WTC11 (cell line): Measurements from ENCODE around the gene CORO7. TPM values are rescaled to one million over a fixed set of nuclear protein-coding genes. Genes with fewer than 3 reads are reported as not detected.

Experiments
- ATAC-seq: fragments of 200-7000 bp; cut with Tn5 transposase; 2 replicates; pipeline ENCODE4 v1.10.0; 2021; ENCODE audit warnings: mild to moderate bottlenecking, moderate library complexity
- CTCF ChIA-PET: fragments of 300-600 bp; sonication (Branson Sonifier 250); formaldehyde crosslinking; loops from one replicate; lab custom pipeline; 2021; ENCODE audit warnings: antibody characterized with exemption; lab: Charles Lee
- POLR2A ChIA-PET: fragments of 350-600 bp; sonication (Branson Sonifier 250); formaldehyde crosslinking; loops from one replicate; lab custom pipeline; 2021; ENCODE audit warnings: antibody characterized with exemption; lab: Charles Lee
- DNase-seq: peaks from one replicate; pipeline ENCODE4 v3.0.0; 2021; ENCODE audit warnings: low spot score
- H3K27ac Mint-ChIP-seq: 2 replicates; pipeline ENCODE4 v1.8.0; 2021; ENCODE audit warnings: mixed read lengths
- H3K27me3 Mint-ChIP-seq: 2 replicates; pipeline ENCODE4 v1.8.0; 2021; ENCODE audit warnings: low read depth, mild to moderate bottlenecking, moderate library complexity, mixed read lengths
- H3K36me3 Mint-ChIP-seq: 2 replicates; pipeline ENCODE4 v1.8.0; 2021; ENCODE audit warnings: mixed read lengths
- H3K4me1 Mint-ChIP-seq: 2 replicates; pipeline ENCODE4 v1.8.0; 2022; ENCODE audit warnings: mixed read lengths
- H3K4me3 Mint-ChIP-seq: 2 replicates; pipeline ENCODE4 v1.8.0; 2021; ENCODE audit warnings: mild to moderate bottlenecking, moderate library complexity, mixed read lengths
- H3K9me3 Mint-ChIP-seq: 2 replicates; pipeline ENCODE4 v1.8.0; 2021; ENCODE audit warnings: mixed read lengths
- CREM ChIP-seq: sonication (generic); formaldehyde crosslinking; IDR thresholded peaks from 2 replicates; pipeline ENCODE4 v1.8.1; 2022; ENCODE audit warnings: mild to moderate bottlenecking, missing genetic modification reagents, moderate library complexity
- ETV6 ChIP-seq: sonication (generic); formaldehyde crosslinking; IDR thresholded peaks from 2 replicates; pipeline ENCODE4 v1.8.1; 2022; ENCODE audit warnings: mild to moderate bottlenecking, missing genetic modification reagents
- GABPB1 ChIP-seq: sonication (generic); formaldehyde crosslinking; IDR thresholded peaks from 2 replicates; pipeline ENCODE4 v1.8.1; 2023; ENCODE audit warnings: mild to moderate bottlenecking, missing genetic modification reagents
- HMGA2 ChIP-seq: fragments of 250-450 bp; sonication (Bioruptor Pico); IDR thresholded peaks from 2 replicates; pipeline ENCODE4 v1.4.0; 2021; ENCODE audit warnings: mild to moderate bottlenecking, moderate library complexity
- IRF2 ChIP-seq: sonication (generic); formaldehyde crosslinking; IDR thresholded peaks from 2 replicates; pipeline ENCODE4 v1.8.0; 2022; ENCODE audit warnings: low read depth, missing genetic modification reagents, borderline replicate concordance
- JUN ChIP-seq: sonication (generic); formaldehyde crosslinking; IDR thresholded peaks from 2 replicates; pipeline ENCODE4 v1.8.0; 2023; ENCODE audit warnings: mild to moderate bottlenecking, missing genetic modification reagents
- MAX ChIP-seq: sonication (generic); formaldehyde crosslinking; IDR thresholded peaks from 2 replicates; pipeline ENCODE4 v1.8.0; 2022; ENCODE audit warnings: mild to moderate bottlenecking, missing genetic modification reagents
- NR2C2 ChIP-seq: sonication (generic); formaldehyde crosslinking; IDR thresholded peaks from 2 replicates; pipeline ENCODE4 v1.8.0; 2022; ENCODE audit warnings: mild to moderate bottlenecking, missing genetic modification reagents
- RELA ChIP-seq: sonication (generic); formaldehyde crosslinking; IDR thresholded peaks from 2 replicates; pipeline ENCODE4 v1.8.1; 2022; ENCODE audit warnings: missing genetic modification reagents, mild to moderate bottlenecking, borderline replicate concordance
- SOX15 ChIP-seq: fragments of 250-450 bp; sonication (Bioruptor Pico); IDR thresholded peaks from 2 replicates; pipeline ENCODE4 v1.9.0; 2021; ENCODE audit warnings: mild to moderate bottlenecking
- ZBTB21 ChIP-seq: sonication (generic); formaldehyde crosslinking; IDR thresholded peaks from 2 replicates; pipeline ENCODE4 v1.8.1; 2023; ENCODE audit warnings: mild to moderate bottlenecking, missing genetic modification reagents, borderline replicate concordance
- ZNF121 ChIP-seq: sonication (generic); formaldehyde crosslinking; IDR thresholded peaks from 2 replicates; pipeline ENCODE4 v1.8.0; 2023; ENCODE audit warnings: missing genetic modification reagents
- ZNF232 ChIP-seq: sonication (generic); formaldehyde crosslinking; IDR thresholded peaks from 2 replicates; pipeline ENCODE4 v1.8.0; 2022; ENCODE audit warnings: mild to moderate bottlenecking, missing genetic modification reagents
- ZNF263 ChIP-seq: sonication (generic); formaldehyde crosslinking; IDR thresholded peaks from 2 replicates; pipeline ENCODE4 v1.8.1; 2022; ENCODE audit warnings: low read depth, mild to moderate bottlenecking, moderate library complexity, missing genetic modification reagents
- ZNF396 ChIP-seq: fragments of 250-450 bp; sonication (Bioruptor Pico); IDR thresholded peaks from 2 replicates; pipeline ENCODE4 v1.8.0; 2021; ENCODE audit warnings: mild to moderate bottlenecking, moderate library complexity, borderline replicate concordance
- ZNF423 ChIP-seq: fragments of 250-450 bp; sonication (Bioruptor Pico); IDR thresholded peaks from 2 replicates; pipeline ENCODE4 v2.1.2; 2022; ENCODE audit warnings: mild to moderate bottlenecking, moderate library complexity
- total RNA-seq: library from RNA; stranded (reverse); gene quantifications from 3 replicates; pipeline ENCODE4 v1.2.3, GENCODE V29; 2021
- TF ChIP-seq, protein P1 (sequence below): sonication (generic); formaldehyde crosslinking; IDR thresholded peaks from 2 replicates; pipeline ENCODE4 v1.8.1; 2023; ENCODE audit warnings: mild to moderate bottlenecking, missing genetic modification reagents
- TF ChIP-seq, protein P2 (sequence below): sonication (generic); formaldehyde crosslinking; IDR thresholded peaks from 2 replicates; pipeline ENCODE4 v1.8.1; 2023; ENCODE audit warnings: mild to moderate bottlenecking, moderate library complexity, missing genetic modification reagents
- TF ChIP-seq, protein P3 (sequence below): fragments of 200-600 bp; IDR thresholded peaks from 2 replicates; pipeline ENCODE4 v1.8.0; 2022; ENCODE audit warnings: antibody characterized with exemption
- TF ChIP-seq, protein P4 (sequence below): fragments of 250-450 bp; sonication (Bioruptor Pico); IDR thresholded peaks from 2 replicates; pipeline ENCODE4 v1.9.0; 2021; ENCODE audit warnings: moderate library complexity, mild to moderate bottlenecking, inconsistent platforms, borderline replicate concordance
- TF ChIP-seq, protein P5 (sequence below): sonication (generic); formaldehyde crosslinking; IDR thresholded peaks from 2 replicates; pipeline ENCODE4 v1.8.1; 2023; ENCODE audit warnings: mild to moderate bottlenecking, missing genetic modification reagents, moderate library complexity
- TF ChIP-seq, protein P6 (sequence below): sonication (generic); formaldehyde crosslinking; IDR thresholded peaks from 2 replicates; pipeline ENCODE4 v1.8.0; 2022; ENCODE audit warnings: mild to moderate bottlenecking, missing genetic modification reagents

CORO7 gene
- total RNA-seq, 1 experiment from 2014 or later: 45.5 TPM

DNA sequence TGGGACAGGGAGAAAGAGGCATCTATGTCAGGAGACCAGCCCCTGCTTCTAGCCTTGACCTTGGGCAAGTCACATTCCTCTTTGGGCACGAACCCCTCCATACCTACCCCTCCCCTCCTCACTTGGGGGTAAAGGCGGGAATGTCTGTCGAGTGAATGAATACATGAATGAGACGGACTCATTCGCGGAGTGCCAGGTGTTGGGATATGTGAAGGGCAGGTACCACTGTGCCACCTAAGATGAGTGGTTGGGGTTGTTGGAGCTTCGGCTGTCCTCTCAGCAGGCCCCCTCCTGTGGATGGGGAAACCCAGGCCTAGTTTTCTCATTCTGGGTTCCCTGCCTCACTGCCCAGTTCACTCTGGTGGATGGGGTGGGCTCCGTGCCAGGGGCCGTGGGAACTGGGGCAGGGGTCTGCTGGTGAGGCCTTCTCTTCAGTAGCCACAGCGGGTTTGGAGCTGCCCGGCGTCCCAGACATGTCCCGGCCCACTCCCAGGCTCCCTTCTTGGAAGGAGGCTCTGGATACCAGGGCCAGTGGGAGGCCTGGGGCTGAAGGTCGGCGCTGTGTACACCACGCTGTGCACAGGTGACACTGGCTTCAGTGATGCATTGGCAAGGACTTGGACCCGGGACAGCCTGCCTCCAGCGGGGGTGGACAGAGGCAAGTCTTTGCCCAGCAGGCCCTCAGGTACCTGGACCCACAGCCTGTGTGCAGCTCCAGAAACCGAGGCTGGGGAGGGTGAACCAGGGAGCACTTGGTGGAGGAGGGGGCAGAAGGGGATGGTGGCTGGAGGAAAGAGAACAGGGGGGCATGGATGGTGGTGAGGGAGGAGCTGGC lies 94.9 kb downstream of the CORO7 start (continued):
- TF ChIP-seq, protein P1, sequence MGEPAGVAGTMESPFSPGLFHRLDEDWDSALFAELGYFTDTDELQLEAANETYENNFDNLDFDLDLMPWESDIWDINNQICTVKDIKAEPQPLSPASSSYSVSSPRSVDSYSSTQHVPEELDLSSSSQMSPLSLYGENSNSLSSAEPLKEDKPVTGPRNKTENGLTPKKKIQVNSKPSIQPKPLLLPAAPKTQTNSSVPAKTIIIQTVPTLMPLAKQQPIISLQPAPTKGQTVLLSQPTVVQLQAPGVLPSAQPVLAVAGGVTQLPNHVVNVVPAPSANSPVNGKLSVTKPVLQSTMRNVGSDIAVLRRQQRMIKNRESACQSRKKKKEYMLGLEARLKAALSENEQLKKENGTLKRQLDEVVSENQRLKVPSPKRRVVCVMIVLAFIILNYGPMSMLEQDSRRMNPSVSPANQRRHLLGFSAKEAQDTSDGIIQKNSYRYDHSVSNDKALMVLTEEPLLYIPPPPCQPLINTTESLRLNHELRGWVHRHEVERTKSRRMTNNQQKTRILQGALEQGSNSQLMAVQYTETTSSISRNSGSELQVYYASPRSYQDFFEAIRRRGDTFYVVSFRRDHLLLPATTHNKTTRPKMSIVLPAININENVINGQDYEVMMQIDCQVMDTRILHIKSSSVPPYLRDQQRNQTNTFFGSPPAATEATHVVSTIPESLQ: no peak
- TF ChIP-seq ZNF121 (CRISPR knock-in tag): no peak
- TF ChIP-seq, protein P2, sequence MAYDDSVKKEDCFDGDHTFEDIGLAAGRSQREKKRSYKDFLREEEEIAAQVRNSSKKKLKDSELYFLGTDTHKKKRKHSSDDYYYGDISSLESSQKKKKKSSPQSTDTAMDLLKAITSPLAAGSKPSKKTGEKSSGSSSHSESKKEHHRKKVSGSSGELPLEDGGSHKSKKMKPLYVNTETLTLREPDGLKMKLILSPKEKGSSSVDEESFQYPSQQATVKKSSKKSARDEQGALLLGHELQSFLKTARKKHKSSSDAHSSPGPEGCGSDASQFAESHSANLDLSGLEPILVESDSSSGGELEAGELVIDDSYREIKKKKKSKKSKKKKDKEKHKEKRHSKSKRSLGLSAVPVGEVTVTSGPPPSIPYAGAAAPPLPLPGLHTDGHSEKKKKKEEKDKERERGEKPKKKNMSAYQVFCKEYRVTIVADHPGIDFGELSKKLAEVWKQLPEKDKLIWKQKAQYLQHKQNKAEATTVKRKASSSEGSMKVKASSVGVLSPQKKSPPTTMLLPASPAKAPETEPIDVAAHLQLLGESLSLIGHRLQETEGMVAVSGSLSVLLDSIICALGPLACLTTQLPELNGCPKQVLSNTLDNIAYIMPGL (CRISPR knock-in tag): no peak
- no peak for TF ChIP-seq ZNF423 (CRISPR knock-in tag)
- TF ChIP-seq, protein P3, sequence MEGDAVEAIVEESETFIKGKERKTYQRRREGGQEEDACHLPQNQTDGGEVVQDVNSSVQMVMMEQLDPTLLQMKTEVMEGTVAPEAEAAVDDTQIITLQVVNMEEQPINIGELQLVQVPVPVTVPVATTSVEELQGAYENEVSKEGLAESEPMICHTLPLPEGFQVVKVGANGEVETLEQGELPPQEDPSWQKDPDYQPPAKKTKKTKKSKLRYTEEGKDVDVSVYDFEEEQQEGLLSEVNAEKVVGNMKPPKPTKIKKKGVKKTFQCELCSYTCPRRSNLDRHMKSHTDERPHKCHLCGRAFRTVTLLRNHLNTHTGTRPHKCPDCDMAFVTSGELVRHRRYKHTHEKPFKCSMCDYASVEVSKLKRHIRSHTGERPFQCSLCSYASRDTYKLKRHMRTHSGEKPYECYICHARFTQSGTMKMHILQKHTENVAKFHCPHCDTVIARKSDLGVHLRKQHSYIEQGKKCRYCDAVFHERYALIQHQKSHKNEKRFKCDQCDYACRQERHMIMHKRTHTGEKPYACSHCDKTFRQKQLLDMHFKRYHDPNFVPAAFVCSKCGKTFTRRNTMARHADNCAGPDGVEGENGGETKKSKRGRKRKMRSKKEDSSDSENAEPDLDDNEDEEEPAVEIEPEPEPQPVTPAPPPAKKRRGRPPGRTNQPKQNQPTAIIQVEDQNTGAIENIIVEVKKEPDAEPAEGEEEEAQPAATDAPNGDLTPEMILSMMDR: no peak
- no peak for TF ChIP-seq CREM (CRISPR knock-in tag)
- TF ChIP-seq HMGA2: no peak
- no peak for TF ChIP-seq MAX (CRISPR knock-in tag)

- ATAC-seq: no peak
Observed at GRCh38 chr16:4320571-4321137, 95.7 kb downstream of the CORO7 start.

GRCh38 chr16:4319454-4320421 lies 96.7 kb downstream of the CORO7 start:
- ATAC-seq: no peak
- ChIA-PET CTCF (interaction anchor here (1.2 to 6.1 kb wide), 4 partner anchors 8 to 71 kb away, joined by 3 to 56 read pairs (median 6); no protein-coding TSS in a partner anchor), POLR2A (no interaction called here)
- Mint-ChIP-seq H3K9me3 (no peaks in the 10 kb centered on the region), H3K27ac (no peak overlapping the region), H3K36me3 (no peaks in the 10 kb centered on the region), H3K4me3 (no peak overlapping the region), H3K4me1 (peaks cover 33% of the 10 kb centered on the region), H3K27me3 (peaks cover 4% of the 10 kb centered on the region)
- no peak for DNase-seq
- TF ChIP-seq, protein P4, sequence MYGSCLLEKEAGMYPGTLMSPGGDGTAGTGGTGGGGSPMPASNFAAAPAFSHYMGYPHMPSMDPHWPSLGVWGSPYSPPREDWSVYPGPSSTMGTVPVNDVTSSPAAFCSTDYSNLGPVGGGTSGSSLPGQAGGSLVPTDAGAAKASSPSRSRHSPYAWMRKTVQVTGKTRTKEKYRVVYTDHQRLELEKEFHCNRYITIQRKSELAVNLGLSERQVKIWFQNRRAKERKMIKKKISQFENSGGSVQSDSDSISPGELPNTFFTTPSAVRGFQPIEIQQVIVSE (CRISPR knock-in tag): no peak
- TF ChIP-seq SOX15 (CRISPR knock-in tag) (no peak), JUN (CRISPR knock-in tag) (no peak), ZNF232 (no peak), IRF2 (CRISPR knock-in tag) (no peak), GABPB1 (CRISPR knock-in tag) (no peak), ETV6 (CRISPR knock-in tag) (no peak), RELA (CRISPR knock-in tag) (no peak)
- TF ChIP-seq, protein P1: no peak
- TF ChIP-seq, protein P5, sequence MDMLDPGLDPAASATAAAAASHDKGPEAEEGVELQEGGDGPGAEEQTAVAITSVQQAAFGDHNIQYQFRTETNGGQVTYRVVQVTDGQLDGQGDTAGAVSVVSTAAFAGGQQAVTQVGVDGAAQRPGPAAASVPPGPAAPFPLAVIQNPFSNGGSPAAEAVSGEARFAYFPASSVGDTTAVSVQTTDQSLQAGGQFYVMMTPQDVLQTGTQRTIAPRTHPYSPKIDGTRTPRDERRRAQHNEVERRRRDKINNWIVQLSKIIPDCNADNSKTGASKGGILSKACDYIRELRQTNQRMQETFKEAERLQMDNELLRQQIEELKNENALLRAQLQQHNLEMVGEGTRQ (CRISPR knock-in tag): no peak
- TF ChIP-seq, protein P6, sequence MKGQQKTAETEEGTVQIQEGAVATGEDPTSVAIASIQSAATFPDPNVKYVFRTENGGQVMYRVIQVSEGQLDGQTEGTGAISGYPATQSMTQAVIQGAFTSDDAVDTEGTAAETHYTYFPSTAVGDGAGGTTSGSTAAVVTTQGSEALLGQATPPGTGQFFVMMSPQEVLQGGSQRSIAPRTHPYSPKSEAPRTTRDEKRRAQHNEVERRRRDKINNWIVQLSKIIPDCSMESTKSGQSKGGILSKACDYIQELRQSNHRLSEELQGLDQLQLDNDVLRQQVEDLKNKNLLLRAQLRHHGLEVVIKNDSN: no peak

More at GRCh38 chr16:4320571-4321137, 95.7 kb downstream of the CORO7 start:
- Mint-ChIP-seq H3K4me1 (peaks cover 35% of the 10 kb centered on the region), H3K4me3 (no peak overlapping the region)
- no peak for TF ChIP-seq HMGA2
- no peak for TF ChIP-seq ZNF396 (CRISPR knock-in tag)
- no peak for TF ChIP-seq NR2C2 (CRISPR knock-in tag)
- TF ChIP-seq ZNF263 (CRISPR knock-in tag): no peak
- TF ChIP-seq ZBTB21: no peak
- TF ChIP-seq, all 79 proteins: peak for 0
- DNase-seq: no peak
- POLR2A ChIA-PET: no interaction called here
- Mint-ChIP-seq H3K36me3 (no peaks in the 10 kb centered on the region), H3K27me3 (no peaks in the 10 kb centered on the region), H3K27ac (no peak overlapping the region), H3K9me3 (no peaks in the 10 kb centered on the region)
- CTCF ChIA-PET: interaction anchor here (1.2 to 1.5 kb wide), 4 partner anchors 11 to 66 kb away, joined by 3 to 5 read pairs (median 4); no protein-coding TSS in a partner anchor
